AG10803 (cell line): ENCODE data around the gene PTN.

ENCODE experiments used
- DNase-seq: peaks from one replicate; pipeline ENCODE4 v3.0.0; 2010; ENCODE audit warnings: low read depth
- H3K4me3 ChIP-seq: 2 replicates; pipeline ENCODE4 v1.5.1; 2011; ENCODE audit warnings: mild to moderate bottlenecking, low read length, control low read depth
- TF ChIP-seq, protein P1 (sequence below): conservative IDR thresholded peaks from 2 replicates; pipeline ENCODE4 v1.5.1; 2011; ENCODE audit warnings: mild to moderate bottlenecking, low read length, control low read depth, inconsistent platforms

Gene PTN, protein sequence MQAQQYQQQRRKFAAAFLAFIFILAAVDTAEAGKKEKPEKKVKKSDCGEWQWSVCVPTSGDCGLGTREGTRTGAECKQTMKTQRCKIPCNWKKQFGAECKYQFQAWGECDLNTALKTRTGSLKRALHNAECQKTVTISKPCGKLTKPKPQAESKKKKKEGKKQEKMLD

DNA sequence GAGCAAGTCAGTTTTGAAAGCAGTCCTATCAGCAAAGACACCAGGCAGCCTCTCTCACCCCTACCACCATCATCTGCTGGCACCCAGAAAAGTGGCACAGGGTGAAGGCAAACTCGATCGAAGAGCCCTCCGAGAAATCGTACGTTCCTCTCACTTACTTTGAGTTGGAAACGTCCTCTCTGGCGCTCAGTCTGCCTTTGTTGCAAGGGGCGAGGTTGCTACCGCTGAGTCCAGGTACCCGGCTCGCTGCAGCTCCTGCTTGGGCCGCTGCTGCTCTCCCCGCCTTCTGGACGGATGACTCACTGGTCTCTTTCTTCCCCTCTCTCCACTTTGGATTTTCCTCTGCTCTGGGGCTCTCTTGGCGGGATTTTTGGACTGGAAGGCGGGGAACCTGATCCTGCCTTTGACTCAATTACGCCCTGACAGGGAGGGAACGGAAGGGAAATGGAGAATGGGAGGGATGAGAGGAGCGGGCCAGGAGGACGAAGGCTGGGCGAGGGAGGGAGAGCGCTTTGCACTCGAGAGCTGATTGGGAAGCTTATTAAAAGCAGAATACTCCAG is at the start of gene PTN:
Gene PTN, minus strand, starts transcription at position 453 of the 561 bp plus-strand sequence. CDS start 88,760 bp downstream, outside the sequence.
- TF ChIP-seq, protein P1, sequence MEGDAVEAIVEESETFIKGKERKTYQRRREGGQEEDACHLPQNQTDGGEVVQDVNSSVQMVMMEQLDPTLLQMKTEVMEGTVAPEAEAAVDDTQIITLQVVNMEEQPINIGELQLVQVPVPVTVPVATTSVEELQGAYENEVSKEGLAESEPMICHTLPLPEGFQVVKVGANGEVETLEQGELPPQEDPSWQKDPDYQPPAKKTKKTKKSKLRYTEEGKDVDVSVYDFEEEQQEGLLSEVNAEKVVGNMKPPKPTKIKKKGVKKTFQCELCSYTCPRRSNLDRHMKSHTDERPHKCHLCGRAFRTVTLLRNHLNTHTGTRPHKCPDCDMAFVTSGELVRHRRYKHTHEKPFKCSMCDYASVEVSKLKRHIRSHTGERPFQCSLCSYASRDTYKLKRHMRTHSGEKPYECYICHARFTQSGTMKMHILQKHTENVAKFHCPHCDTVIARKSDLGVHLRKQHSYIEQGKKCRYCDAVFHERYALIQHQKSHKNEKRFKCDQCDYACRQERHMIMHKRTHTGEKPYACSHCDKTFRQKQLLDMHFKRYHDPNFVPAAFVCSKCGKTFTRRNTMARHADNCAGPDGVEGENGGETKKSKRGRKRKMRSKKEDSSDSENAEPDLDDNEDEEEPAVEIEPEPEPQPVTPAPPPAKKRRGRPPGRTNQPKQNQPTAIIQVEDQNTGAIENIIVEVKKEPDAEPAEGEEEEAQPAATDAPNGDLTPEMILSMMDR, result no peak
- peak; percentile 32 for DNase-seq
- peak within 1 kb of the TSS; percentile 66 for H3K4me3 ChIP-seq

- no peak for DNase-seq
- TF ChIP-seq, protein P1, result no peak
- H3K4me3 ChIP-seq, result no peak overlapping the region
These were observed 46.5 kb upstream of the PTN start for GRCh38 chr7:137390076-137390475.

DNA sequence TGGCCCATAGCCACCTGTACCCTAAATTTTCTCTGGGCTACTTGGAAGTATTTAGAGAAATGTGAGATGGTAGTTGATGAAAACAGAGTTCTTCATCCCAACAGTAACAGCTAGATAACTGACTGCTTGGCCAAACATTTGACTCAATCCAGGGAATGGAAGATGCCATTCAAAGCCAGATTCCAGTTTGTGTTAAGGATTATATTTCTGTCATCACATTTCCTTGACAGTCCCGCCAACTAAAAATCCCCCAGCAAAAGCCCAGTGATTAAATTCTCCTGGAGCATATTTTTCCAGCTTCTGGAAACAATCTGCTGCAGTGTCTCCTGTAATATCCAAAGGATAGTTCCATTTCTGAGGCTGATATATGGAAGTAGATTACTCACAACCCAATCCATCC is 45.4 kb upstream of the PTN start:
- peak; percentile 10 for DNase-seq
- H3K4me3 ChIP-seq, result no peak overlapping the region
- TF ChIP-seq, protein P1, result no peak

GRCh38 chr7:137386966-137387365 is 43.4 kb upstream of the PTN start:
- DNase-seq, result no peak
- no peak overlapping the region for H3K4me3 ChIP-seq
- TF ChIP-seq, protein P1, result no peak

DNA sequence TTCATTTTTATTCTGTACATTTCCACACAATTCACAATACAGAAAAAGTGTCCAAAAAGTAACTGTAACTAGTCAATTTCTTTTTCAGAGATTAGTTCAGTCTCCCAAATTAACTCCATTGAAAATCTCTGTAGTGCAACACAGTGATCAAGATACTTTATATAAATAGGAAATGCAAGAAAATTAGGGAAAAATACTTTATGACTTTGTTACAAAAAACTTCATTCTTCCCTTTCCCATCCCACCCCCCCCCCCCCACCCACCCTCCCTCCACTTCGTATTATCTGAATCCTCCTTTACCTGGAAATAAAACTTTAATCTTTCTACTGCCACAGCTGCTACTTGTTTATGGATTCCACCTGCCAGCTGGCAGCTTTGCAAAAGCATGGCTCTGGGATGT is 37.5 kb upstream of the PTN start:
- TF ChIP-seq, protein P1, result no peak
- DNase-seq, result no peak
- no peak overlapping the region for H3K4me3 ChIP-seq

GRCh38 chr7:137373507-137373906 is 30.0 kb upstream of the PTN start:
- TF ChIP-seq, protein P1, result no peak
- no peak overlapping the region for H3K4me3 ChIP-seq
- no peak for DNase-seq

DNA sequence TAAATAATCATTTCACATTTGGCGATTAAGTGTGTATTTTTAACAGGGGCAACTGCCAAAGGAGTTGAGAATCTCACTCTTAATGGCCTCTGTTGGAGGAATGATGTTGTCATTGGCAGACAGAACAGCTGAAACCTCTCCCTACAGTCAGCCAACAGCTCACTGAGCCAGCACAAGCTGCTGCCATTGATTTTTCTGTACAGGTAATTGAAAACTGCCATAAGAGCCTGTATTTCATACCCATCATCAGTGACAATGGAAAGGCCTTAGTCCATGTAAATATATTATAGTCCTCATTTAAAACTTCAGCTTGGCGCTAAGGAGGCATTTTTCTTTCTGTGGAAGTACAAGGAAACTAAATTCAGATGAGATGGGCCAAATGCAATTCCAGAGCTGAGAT is 28.1 kb upstream of the PTN start:
- no peak overlapping the region for H3K4me3 ChIP-seq
- TF ChIP-seq, protein P1, result no peak
- DNase-seq, result no peak
